ENCODE results near the gene RAB4A.

RAB4A gene

GRCh38 chr1:229305392-229305791, 34.5 kb downstream of the RAB4A start:
- TF ChIP-seq MYC (IDR thresholded peaks at IDR 0.05; ENCODE audit: low read depth, low read length) (no peak), POLR2A (IDR thresholded peaks at IDR 0.05; ENCODE audit: extremely low read depth, insufficient read length) (no peak)
- TF ChIP-seq, protein P1, sequence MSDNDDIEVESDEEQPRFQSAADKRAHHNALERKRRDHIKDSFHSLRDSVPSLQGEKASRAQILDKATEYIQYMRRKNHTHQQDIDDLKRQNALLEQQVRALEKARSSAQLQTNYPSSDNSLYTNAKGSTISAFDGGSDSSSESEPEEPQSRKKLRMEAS (IDR thresholded peaks at IDR 0.05; ENCODE audit: low read depth, low read length) = no peak
- TF ChIP-seq, protein P2, sequence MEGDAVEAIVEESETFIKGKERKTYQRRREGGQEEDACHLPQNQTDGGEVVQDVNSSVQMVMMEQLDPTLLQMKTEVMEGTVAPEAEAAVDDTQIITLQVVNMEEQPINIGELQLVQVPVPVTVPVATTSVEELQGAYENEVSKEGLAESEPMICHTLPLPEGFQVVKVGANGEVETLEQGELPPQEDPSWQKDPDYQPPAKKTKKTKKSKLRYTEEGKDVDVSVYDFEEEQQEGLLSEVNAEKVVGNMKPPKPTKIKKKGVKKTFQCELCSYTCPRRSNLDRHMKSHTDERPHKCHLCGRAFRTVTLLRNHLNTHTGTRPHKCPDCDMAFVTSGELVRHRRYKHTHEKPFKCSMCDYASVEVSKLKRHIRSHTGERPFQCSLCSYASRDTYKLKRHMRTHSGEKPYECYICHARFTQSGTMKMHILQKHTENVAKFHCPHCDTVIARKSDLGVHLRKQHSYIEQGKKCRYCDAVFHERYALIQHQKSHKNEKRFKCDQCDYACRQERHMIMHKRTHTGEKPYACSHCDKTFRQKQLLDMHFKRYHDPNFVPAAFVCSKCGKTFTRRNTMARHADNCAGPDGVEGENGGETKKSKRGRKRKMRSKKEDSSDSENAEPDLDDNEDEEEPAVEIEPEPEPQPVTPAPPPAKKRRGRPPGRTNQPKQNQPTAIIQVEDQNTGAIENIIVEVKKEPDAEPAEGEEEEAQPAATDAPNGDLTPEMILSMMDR (IDR thresholded peaks at IDR 0.05; ENCODE audit: low read depth, low read length) = no peak
- H3K4me3 ChIP-seq (ENCODE audit: low read depth, low read length) = no peak overlapping the region
- DNase-seq (ENCODE audit: low read depth) = no peak

DNA sequence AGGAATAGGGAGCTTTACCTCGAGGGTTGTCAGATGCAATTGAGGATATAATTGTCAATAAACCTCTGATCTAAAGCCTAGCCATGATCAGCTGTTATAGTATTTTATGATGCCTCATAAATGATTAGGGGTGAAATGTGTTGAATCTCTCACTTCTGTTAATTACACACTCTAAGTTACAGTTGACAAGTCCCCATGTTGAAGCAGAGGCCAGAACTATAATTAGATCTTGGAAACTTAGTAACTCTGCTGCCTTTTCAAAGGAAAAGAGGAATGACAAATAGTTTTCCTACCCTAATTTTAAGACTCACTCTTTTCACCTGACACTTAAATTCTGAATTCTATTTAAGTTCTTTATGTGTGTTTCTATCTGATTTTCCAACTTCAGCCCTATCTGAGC, 38.2 kb downstream of the RAB4A start:
- H3K4me3 ChIP-seq (ENCODE audit: low read depth, low read length) = no peak overlapping the region
- DNase-seq (ENCODE audit: low read depth) = no peak
- TF ChIP-seq MYC (IDR thresholded peaks at IDR 0.05; ENCODE audit: low read depth, low read length) (no peak), POLR2A (IDR thresholded peaks at IDR 0.05; ENCODE audit: extremely low read depth, insufficient read length) (no peak)
- TF ChIP-seq, protein P1 (IDR thresholded peaks at IDR 0.05; ENCODE audit: low read depth, low read length) = no peak
- TF ChIP-seq, protein P2 (IDR thresholded peaks at IDR 0.05; ENCODE audit: low read depth, low read length) = no peak

DNA sequence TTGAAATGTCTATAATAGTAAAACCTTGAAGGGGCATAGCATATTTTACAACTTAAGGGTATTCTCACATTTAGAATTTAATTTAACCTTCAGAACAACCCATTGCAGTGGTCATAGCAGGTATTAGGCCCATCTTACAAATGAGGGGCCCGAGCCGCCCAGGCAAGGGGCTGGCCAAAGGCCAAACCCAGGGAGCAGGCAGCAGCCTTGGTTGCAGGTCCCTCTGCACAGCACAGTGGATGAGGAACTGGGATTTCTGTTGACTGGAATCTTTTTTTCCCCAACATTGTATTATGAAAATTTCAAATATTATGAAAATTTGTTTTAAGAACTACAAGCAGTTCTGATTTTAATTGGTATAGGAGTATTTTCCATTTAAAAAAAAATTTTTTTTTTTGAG, 38.8 kb downstream of the RAB4A start:
- no peak for DNase-seq (ENCODE audit: low read depth)
- TF ChIP-seq POLR2A (IDR thresholded peaks at IDR 0.05; ENCODE audit: extremely low read depth, insufficient read length) (no peak), MYC (IDR thresholded peaks at IDR 0.05; ENCODE audit: low read depth, low read length) (no peak)
- TF ChIP-seq, protein P1 (IDR thresholded peaks at IDR 0.05; ENCODE audit: low read depth, low read length) = no peak
- TF ChIP-seq, protein P2 (IDR thresholded peaks at IDR 0.05; ENCODE audit: low read depth, low read length) = no peak
- H3K4me3 ChIP-seq (ENCODE audit: low read depth, low read length) = no peak overlapping the region

DNA sequence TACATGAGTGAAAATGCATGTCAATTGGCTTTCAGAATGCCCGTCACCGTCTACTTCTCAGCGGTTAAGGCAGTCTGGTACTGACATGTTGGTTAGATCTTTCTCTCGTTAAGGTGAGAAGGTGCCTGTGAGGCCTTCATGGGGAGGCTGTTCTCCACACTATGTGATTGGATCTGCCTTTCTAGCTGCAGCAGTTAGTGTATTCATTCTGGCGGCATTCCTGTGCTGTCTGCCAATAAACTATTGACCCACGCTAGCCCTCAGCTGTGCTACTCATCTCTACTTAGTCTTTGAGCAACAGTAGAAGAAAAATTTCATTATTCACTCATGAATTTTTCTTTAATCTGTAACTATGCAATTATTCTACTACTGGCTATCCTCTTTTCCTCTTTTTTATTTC, 39.9 kb downstream of the RAB4A start:
- H3K4me3 ChIP-seq (ENCODE audit: low read depth, low read length) = no peak overlapping the region
- no peak for TF ChIP-seq POLR2A (IDR thresholded peaks at IDR 0.05; ENCODE audit: extremely low read depth, insufficient read length)
- TF ChIP-seq MYC (IDR thresholded peaks at IDR 0.05; ENCODE audit: low read depth, low read length) = no peak
- TF ChIP-seq, protein P1 (IDR thresholded peaks at IDR 0.05; ENCODE audit: low read depth, low read length) = no peak
- TF ChIP-seq, protein P2 (IDR thresholded peaks at IDR 0.05; ENCODE audit: low read depth, low read length) = no peak
- no peak for DNase-seq (ENCODE audit: low read depth)

GRCh38 chr1:229316166-229316565, 45.3 kb downstream of the RAB4A start:
- TF ChIP-seq, protein P1 (IDR thresholded peaks at IDR 0.05; ENCODE audit: low read depth, low read length) = no peak
- TF ChIP-seq POLR2A (IDR thresholded peaks at IDR 0.05; ENCODE audit: extremely low read depth, insufficient read length) (no peak), MYC (IDR thresholded peaks at IDR 0.05; ENCODE audit: low read depth, low read length) (no peak)
- TF ChIP-seq, protein P2 (IDR thresholded peaks at IDR 0.05; ENCODE audit: low read depth, low read length) = no peak
- DNase-seq (ENCODE audit: low read depth) = no peak
- no peak overlapping the region for H3K4me3 ChIP-seq (ENCODE audit: low read depth, low read length)

DNA sequence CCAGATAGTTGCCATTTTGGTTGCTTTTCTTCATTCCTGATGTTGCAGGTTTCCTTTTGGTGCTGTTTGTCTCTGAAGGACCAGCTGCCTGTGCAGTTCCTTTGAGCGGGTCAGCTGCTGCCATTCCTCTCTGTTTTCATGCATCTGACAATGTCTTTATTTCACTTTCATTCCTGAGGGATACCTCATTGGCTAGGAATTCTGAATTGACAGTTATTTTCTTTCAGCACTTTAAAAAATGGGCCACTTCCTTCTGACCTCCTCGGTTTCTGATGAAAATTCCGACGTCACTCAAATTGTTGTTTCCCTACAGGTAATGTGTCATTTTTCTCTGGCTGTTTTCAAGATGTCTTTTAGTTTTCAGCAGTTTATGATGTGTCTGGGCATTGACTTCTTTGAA, 47.1 kb downstream of the RAB4A start:
- no peak for DNase-seq (ENCODE audit: low read depth)
- TF ChIP-seq POLR2A (IDR thresholded peaks at IDR 0.05; ENCODE audit: extremely low read depth, insufficient read length) = no peak
- TF ChIP-seq MYC (IDR thresholded peaks at IDR 0.05; ENCODE audit: low read depth, low read length) = no peak
- TF ChIP-seq, protein P1 (IDR thresholded peaks at IDR 0.05; ENCODE audit: low read depth, low read length) = no peak
- TF ChIP-seq, protein P2 (IDR thresholded peaks at IDR 0.05; ENCODE audit: low read depth, low read length) = no peak
- no peak overlapping the region for H3K4me3 ChIP-seq (ENCODE audit: low read depth, low read length)
